HG02571 (cell line): ENCODE data around the gene GGCT.

Source experiments
- ATAC-seq: cut with Tn5 transposase; IDR thresholded peaks from one replicate; pipeline ENCODE4 v1.9.1; 2021; ENCODE audit warnings: mild to moderate bottlenecking, moderate library complexity; ENCODE audit not compliant: unreplicated experiment

The GGCT gene

GRCh38 chr7:30465046-30465810 is 39.4 kb downstream of the GGCT start:
- ATAC-seq, result no peak

- no peak for ATAC-seq
Measured at GRCh38 chr7:30464231-30464671, 40.4 kb downstream of the GGCT start.

- ATAC-seq, result no peak
Measured at GRCh38 chr7:30463405-30464145, 41.1 kb downstream of the GGCT start.

- ATAC-seq, result no peak
Measured at GRCh38 chr7:30462179-30462578, 42.5 kb downstream of the GGCT start.

GRCh38 chr7:30460246-30460633 is 44.4 kb downstream of the GGCT start:
- ATAC-seq, result no peak

- ATAC-seq, result no peak
Measured at GRCh38 chr7:30459591-30460245, 44.9 kb downstream of the GGCT start.

- ATAC-seq, result no peak
Measured at GRCh38 chr7:30458311-30458710, 46.3 kb downstream of the GGCT start.

- ATAC-seq, result no peak
Measured at GRCh38 chr7:30453921-30454320, 50.7 kb downstream of the GGCT start.

GRCh38 chr7:30453016-30453415 is 51.6 kb downstream of the GGCT start:
- no peak for ATAC-seq

- ATAC-seq, result no peak
Measured at GRCh38 chr7:30452280-30452930, 52.2 kb downstream of the GGCT start.

GRCh38 chr7:30451539-30452279 is 52.9 kb downstream of the GGCT start:
- no peak for ATAC-seq

GRCh38 chr7:30450983-30451497 is 53.6 kb downstream of the GGCT start:
- no peak for ATAC-seq

GRCh38 chr7:30450240-30450982 is 54.2 kb downstream of the GGCT start:
- no peak for ATAC-seq

GRCh38 chr7:30448461-30449189 is 56.0 kb downstream of the GGCT start:
- no peak for ATAC-seq

- ATAC-seq, result no peak
Measured at GRCh38 chr7:30447466-30447865, 57.2 kb downstream of the GGCT start.
